GM12878 (cell line): ENCODE data around the gene PSMD8. TPM values are rescaled to one million over a fixed set of nuclear protein-coding genes. Genes with fewer than 3 reads are reported as not detected.

ENCODE experiments used
- ATAC-seq: fragments of 200-7000 bp; cut with Tn5 transposase; 3 replicates; pipeline ENCODE4 v1.9.1; 2020; ENCODE audit warnings: mild to moderate bottlenecking, moderate library complexity
- BruUV-seq: library from RNA; stranded (reverse); fragments of 400-500 nt; replicated peaks from 2 replicates; lab custom pipeline; 2021; lab: Mats Ljungman, UMichigan
- CTCF ChIA-PET: fragments of 300-600 bp; sonication (Branson Sonifier 250); formaldehyde crosslinking; extraction: SDS; loops from one replicate; lab custom pipeline; 2021; ENCODE audit warnings: inconsistent platforms; lab: Yijun Ruan, JAX
- POLR2A ChIA-PET: fragments of 350-600 bp; formaldehyde crosslinking; extraction: SDS; loops from one replicate; lab custom pipeline; 2021; ENCODE audit warnings: inconsistent platforms; lab: Charles Lee
- RAD21 ChIA-PET: fragments of 300-600 bp; sonication (Branson Sonifier 250); formaldehyde crosslinking; loops from one replicate; lab custom pipeline; 2023; ENCODE audit warnings: antibody characterized with exemption; ENCODE audit not compliant: unreplicated experiment; lab: Charles Lee
- SMC1A ChIA-PET: fragments of 300-600 bp; sonication (Branson Sonifier 250); formaldehyde crosslinking; loops from one replicate; lab custom pipeline; 2023; ENCODE audit not compliant: unreplicated experiment, uncharacterized antibody; lab: Charles Lee
- DNase-seq: peaks from one replicate; pipeline ENCODE4 v3.0.0-alpha.2; 2011; ENCODE audit warnings: low read depth, low spot score
- FAIRE-seq: peaks from 3 replicates; lab custom pipeline; 2011; peaks lifted over from hg19 to GRCh38; lab: Jason Lieb, UNC
- H2AFZ ChIP-seq: 2 replicates; pipeline ENCODE4 v1.6.0; 2011; ENCODE audit warnings: low read depth, low read length, control low read depth; ENCODE audit not compliant: control insufficient read depth
- H3K27ac ChIP-seq: 2 replicates; pipeline ENCODE4 v1.5.1; 2011; ENCODE audit warnings: control low read depth; ENCODE audit not compliant: control insufficient read depth, insufficient read depth
- H3K27me3 ChIP-seq, 2 experiments: replicated peaks in 1 of 2; 2 replicates each; pipeline versions ENCODE4 v1.6.0 to v1.6.1; 2011; ENCODE audit warnings: low read length in 1 of 2; ENCODE audit not compliant: control insufficient read depth in 2 of 2, insufficient read depth in 2 of 2
- H3K36me3 ChIP-seq, 2 experiments: 2 replicates each; pipeline ENCODE4 v1.5.1; 2011; ENCODE audit warnings: low read length in 1 of 2; ENCODE audit not compliant: control insufficient read depth in 2 of 2, insufficient read depth in 2 of 2
- H3K4me1 ChIP-seq: 2 replicates; pipeline ENCODE4 v1.6.1; 2011; ENCODE audit warnings: mild to moderate bottlenecking, low read length, moderate library complexity, mixed read lengths; ENCODE audit not compliant: control insufficient read depth, insufficient read depth
- H3K4me2 ChIP-seq: 2 replicates; pipeline ENCODE4 v1.6.0; 2011; ENCODE audit warnings: control low read depth; ENCODE audit not compliant: control insufficient read depth, insufficient read depth
- H3K4me3 ChIP-seq: fragments of 200-600 bp; sonication (generic); 2 replicates; pipeline ENCODE4 v1.5.1; 2016
- H3K79me2 ChIP-seq: 2 replicates; pipeline ENCODE4 v1.6.0; 2011; ENCODE audit warnings: low read length; ENCODE audit not compliant: control insufficient read depth, insufficient read depth
- H3K9ac ChIP-seq: 2 replicates; pipeline ENCODE4 v1.8.0; 2011; ENCODE audit warnings: low read length, control low read depth, mixed read lengths; ENCODE audit not compliant: control insufficient read depth, insufficient read depth
- H3K9me3 ChIP-seq: replicated peaks from 3 replicates; pipeline ENCODE4 v1.5.1; 2011; ENCODE audit warnings: mild to moderate bottlenecking, low read length; ENCODE audit not compliant: control insufficient read depth, insufficient read depth
- H4K20me1 ChIP-seq: 2 replicates; pipeline ENCODE4 v1.6.0; 2011; ENCODE audit not compliant: control insufficient read depth, insufficient read depth
- ASH2L ChIP-seq: fragments of 300-600, 200-600 bp; sonication (generic); IDR thresholded peaks from 2 replicates; pipeline ENCODE4 v1.6.1; 2017; ENCODE audit warnings: low read depth, mild to moderate bottlenecking, borderline replicate concordance
- E2F4 ChIP-seq: IDR thresholded peaks from 2 replicates; pipeline ENCODE4 v1.6.1; 2012; ENCODE audit warnings: low read depth, low read length, improper control_type of control experiment
- FOS ChIP-seq: IDR thresholded peaks from 3 replicates; pipeline ENCODE4 v1.6.1; 2011; ENCODE audit warnings: borderline replicate concordance; ENCODE audit not compliant: insufficient read length; ENCODE audit errors: extremely low read depth
- FOXK2 ChIP-seq: fragments of 450-650 bp; IDR thresholded peaks from 2 replicates; pipeline ENCODE4 v1.6.1; 2017; ENCODE audit warnings: mild to moderate bottlenecking, moderate library complexity
- JUNB ChIP-seq: IDR thresholded peaks from 2 replicates; pipeline ENCODE4 v1.6.1; 2016; ENCODE audit warnings: antibody characterized with exemption, mild to moderate bottlenecking
- MTA3 ChIP-seq: IDR thresholded peaks from 2 replicates; pipeline ENCODE4 v1.6.1; 2012; ENCODE audit warnings: low read length, inconsistent platforms, borderline replicate concordance
- MYB ChIP-seq: fragments of 150-350 bp; IDR thresholded peaks from 2 replicates; pipeline ENCODE4 v1.6.1; 2014; ENCODE audit warnings: mild to moderate bottlenecking, low read depth, low read length, borderline replicate concordance
- NKRF ChIP-seq: fragments of 450-650 bp; conservative IDR thresholded peaks from 2 replicates; pipeline ENCODE4 v1.6.1; 2017; ENCODE audit warnings: mild to moderate bottlenecking, moderate library complexity
- SKIL ChIP-seq: fragments of 450-650 bp; IDR thresholded peaks from 2 replicates; pipeline ENCODE4 v1.6.1; 2017; ENCODE audit warnings: mild to moderate bottlenecking, low read depth, inconsistent platforms; ENCODE audit not compliant: poor library complexity, severe bottlenecking
- SPI1 ChIP-seq: IDR thresholded peaks from 2 replicates; pipeline ENCODE4 v1.6.1; 2011; ENCODE audit warnings: low read depth, mild to moderate bottlenecking, low read length, moderate library complexity, borderline replicate concordance; ENCODE audit not compliant: insufficient read depth
- ZNF207 ChIP-seq: fragments of 450-650 bp; IDR thresholded peaks from 2 replicates; pipeline ENCODE4 v1.6.1; 2014; ENCODE audit warnings: antibody characterized with exemption, mild to moderate bottlenecking, borderline replicate concordance
- WGBS: methylation state at CpG from one replicate; pipeline ENCODE4 v1.1.6; 2016; ENCODE audit warnings: low lambda C conversion rate; ENCODE audit not compliant: insufficient replicate concordance, insufficient coverage; ENCODE audit errors: missing lambda C conversion rate; 5-methylcytosine and 5-hydroxymethylcytosine counted together
- in situ Hi-C: fragments of 300-500 bp; cut with MboI; formaldehyde crosslinking; loops from 9 replicates; pipeline ENCODE4 v1.14.3; 2018; ENCODE audit warnings: mixed read lengths
- intact Hi-C: fragments of 100-400 bp; cut with micrococcal nuclease; formaldehyde crosslinking; loops from one replicate; pipeline ENCODE4 v1.14.2; 2022; ENCODE audit not compliant: unreplicated experiment
- polyA plus RNA-seq, 11 experiments: library from polyadenylated mRNA; depleted of rRNA in 4 of 11; unstranded in 6 of 11; stranded (reverse) in 5 of 11; fragments of >200 nt; fragmentation: Nextera tagmentation in 4 of 11; fragmentation: Illumina TruSeq in 1 of 11; extraction: Ambion mirVana in 4 of 11; extraction: Trizol in 1 of 11; gene quantifications; 1 replicate in 1 of 11; 2 replicates in 10 of 11; pipeline versions ENCODE4 v1.2.1 to v1.2.3, GENCODE V29; 2011 to 2016; ENCODE audit warnings: inconsistent platforms in 2 of 11, missing spikeins in 2 of 11, low read depth in 1 of 11
- total RNA-seq, 4 experiments: library from RNA; depleted of rRNA in 3 of 4; stranded (reverse); fragments of >200 nt in 3 of 4; fragmentation: Illumina TruSeq in 1 of 4; extraction: Trizol in 1 of 4; gene quantifications; 2 replicates each; pipeline versions ENCODE4 v1.2.1 to v1.2.3, GENCODE V29; 2013 to 2021

The PSMD8 gene
- total and polyA plus RNA-seq, 10 of the 15 experiments (the other 5 are each of a cell fraction or from before 2014, with no cell fraction given): 81.2 to 409 (median 268) TPM

GRCh38 chr19:38350883-38351282 is 23.5 kb upstream of the PSMD8 start:
- H2AFZ ChIP-seq: no peak overlapping the region
- H3K9me3 ChIP-seq: no peaks in the 10 kb centered on the region
- RAD21 ChIA-PET: no interaction called here
- WGBS: 69% methylated on average over 3 of the region's 3 CpGs
- no peak for ATAC-seq
- SMC1A ChIA-PET: no interaction called here
- H3K36me3 ChIP-seq: no peaks in the 10 kb centered on the region
- no peaks in the 10 kb centered on the region for H3K79me2 ChIP-seq
- no peak overlapping the region for H3K9ac ChIP-seq
- intact Hi-C loops: no loop called here
- in situ Hi-C loops: no loop called here
- H3K4me3 ChIP-seq: no peak overlapping the region
- H3K27ac ChIP-seq: no peak overlapping the region
- H3K4me2 ChIP-seq: no peak overlapping the region
- H3K27me3 ChIP-seq: no peaks in the 10 kb centered on the region
- TF ChIP-seq FOS: no peak
- TF ChIP-seq FOXK2: no peak
- no peak for TF ChIP-seq MYB
- TF ChIP-seq, all 136 proteins: peak for 0
- ChIA-PET POLR2A (interaction anchor here (0.7 kb wide), 1 partner anchor 483 kb away, joined by 3 read pairs; no protein-coding TSS in a partner anchor), CTCF (no interaction called here)
- no peaks in the 10 kb centered on the region for H4K20me1 ChIP-seq
- no TSS peak for BruUV-seq
- no peak for FAIRE-seq
- no peaks in the 10 kb centered on the region for H3K4me1 ChIP-seq
- no peak for DNase-seq

- Histone ChIP-seq H3K9me3 (no peaks in the 10 kb centered on the region), H3K4me2 (no peak overlapping the region), H3K4me3 (no peak overlapping the region), H3K36me3 (no peaks in the 10 kb centered on the region), H4K20me1 (no peaks in the 10 kb centered on the region), H3K27me3 (no peaks in the 10 kb centered on the region; a peak in 1 of 4 replicates), H3K9ac (no peak overlapping the region), H3K27ac (no peak overlapping the region), H2AFZ (no peak overlapping the region), H3K4me1 (no peaks in the 10 kb centered on the region), H3K79me2 (no peaks in the 10 kb centered on the region)
- no peak for ATAC-seq
- RAD21 ChIA-PET: no interaction called here
- CTCF ChIA-PET: interaction anchor here (0.6 kb wide), 1 partner anchor 12 kb away, joined by 3 read pairs; no protein-coding TSS in a partner anchor
- SMC1A ChIA-PET: no interaction called here
- in situ Hi-C loops: no loop called here
- FAIRE-seq: no peak
- TF ChIP-seq SKIL (no peak), ZNF207 (no peak), MTA3 (no peak), NKRF (no peak), E2F4 (no peak), SPI1 (no peak), ASH2L (no peak), JUNB (no peak)
- intact Hi-C loops: no loop called here
- POLR2A ChIA-PET: interaction anchor here (1.1 kb wide), 1 partner anchor 16 kb away, joined by 3 read pairs; the partner anchor contains the start of gene CATSPERG
- 46% methylated on average over 9 of the region's 9 CpGs for WGBS
- no peak for DNase-seq
- no TSS peak for BruUV-seq
These were observed 22.4 kb upstream of the PSMD8 start for GRCh38 chr19:38351865-38352395.
